ENCODE data around the gene TMA7B. TPM values are rescaled to one million over a fixed set of nuclear protein-coding genes. Genes with fewer than 3 reads are reported as not detected.
"Not testable (repeated sequence)": the region's sequence is repeated elsewhere in the genome, so short reads cannot be mapped to it uniquely, and the experiment has no call there.

Gene TMA7B
- total RNA-seq, 1 donor from 2014 or later: not detected

DNA sequence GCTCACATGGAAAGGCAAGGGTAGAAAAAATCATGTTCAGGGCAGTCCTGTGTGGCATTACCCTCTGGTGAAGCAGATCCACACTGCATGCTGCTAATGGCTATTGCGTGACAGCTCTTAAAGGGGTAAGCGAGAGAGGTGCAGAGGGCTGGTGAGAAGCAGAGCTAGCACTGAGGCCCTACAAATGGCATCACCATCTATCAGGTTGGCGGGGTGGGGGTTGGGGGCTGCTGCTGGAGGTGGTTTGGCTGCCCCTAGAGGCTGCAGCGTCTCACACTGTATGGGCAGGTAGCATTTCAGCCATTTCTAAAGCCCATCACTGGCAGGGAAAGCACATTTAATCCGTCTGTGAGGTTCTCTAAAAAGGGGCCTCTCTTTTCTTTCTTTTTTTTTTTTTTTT is 16.9 kb upstream of the TMA7B start:
- DNase-seq (ENCODE audit: low read depth): no peak
- no peak overlapping the region for H3K4me3 ChIP-seq (ENCODE audit: low read depth, low read length)
- TF ChIP-seq, protein P1, sequence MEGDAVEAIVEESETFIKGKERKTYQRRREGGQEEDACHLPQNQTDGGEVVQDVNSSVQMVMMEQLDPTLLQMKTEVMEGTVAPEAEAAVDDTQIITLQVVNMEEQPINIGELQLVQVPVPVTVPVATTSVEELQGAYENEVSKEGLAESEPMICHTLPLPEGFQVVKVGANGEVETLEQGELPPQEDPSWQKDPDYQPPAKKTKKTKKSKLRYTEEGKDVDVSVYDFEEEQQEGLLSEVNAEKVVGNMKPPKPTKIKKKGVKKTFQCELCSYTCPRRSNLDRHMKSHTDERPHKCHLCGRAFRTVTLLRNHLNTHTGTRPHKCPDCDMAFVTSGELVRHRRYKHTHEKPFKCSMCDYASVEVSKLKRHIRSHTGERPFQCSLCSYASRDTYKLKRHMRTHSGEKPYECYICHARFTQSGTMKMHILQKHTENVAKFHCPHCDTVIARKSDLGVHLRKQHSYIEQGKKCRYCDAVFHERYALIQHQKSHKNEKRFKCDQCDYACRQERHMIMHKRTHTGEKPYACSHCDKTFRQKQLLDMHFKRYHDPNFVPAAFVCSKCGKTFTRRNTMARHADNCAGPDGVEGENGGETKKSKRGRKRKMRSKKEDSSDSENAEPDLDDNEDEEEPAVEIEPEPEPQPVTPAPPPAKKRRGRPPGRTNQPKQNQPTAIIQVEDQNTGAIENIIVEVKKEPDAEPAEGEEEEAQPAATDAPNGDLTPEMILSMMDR (conservative IDR thresholded peaks at IDR 0.05; ENCODE audit: low read depth, low read length): no peak

DNA sequence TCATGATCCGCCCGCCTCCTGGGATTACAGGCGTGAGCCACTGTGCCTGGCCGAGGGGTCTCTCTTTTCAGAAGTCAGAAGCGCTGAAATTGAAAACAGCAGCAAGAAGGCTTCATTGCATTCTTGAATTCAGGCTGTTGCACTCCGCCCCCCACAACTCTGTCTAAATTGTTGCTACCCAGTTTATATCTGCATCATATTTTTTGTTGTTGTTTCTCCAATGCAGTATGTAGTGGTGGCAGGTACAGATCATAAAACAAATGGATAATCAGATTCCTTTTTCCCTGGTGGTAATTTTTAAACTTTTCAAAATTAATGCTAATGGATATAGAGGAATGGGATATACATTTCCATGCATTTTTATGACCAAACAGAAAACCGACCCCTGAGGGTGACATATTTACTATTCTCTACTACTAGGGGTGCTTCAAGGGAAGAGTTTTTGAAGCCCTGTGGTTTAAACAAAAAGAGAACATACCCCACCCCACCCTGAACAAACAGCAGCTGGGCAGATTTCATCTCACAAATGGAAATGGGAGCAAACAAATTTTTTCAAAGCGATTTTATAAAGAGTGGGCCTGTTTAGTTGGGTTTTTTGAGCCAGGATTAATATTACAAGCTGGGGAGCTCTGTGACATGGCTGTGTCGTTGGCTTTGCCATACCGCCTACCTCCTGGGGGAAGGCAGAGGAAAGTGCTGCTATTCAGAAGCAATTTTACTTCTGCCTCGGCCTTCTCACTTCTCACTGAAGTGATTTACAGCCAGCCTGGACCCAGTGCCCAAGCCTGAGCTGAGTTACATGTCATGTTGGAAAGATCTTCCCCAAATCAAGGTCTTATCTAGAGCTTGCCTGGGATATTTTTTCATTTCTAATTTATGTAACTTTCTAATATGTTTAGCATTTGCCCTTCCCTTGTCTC is 16.0 kb upstream of the TMA7B start:
- no peak for DNase-seq (ENCODE audit: low read depth)
- TF ChIP-seq, protein P1 (conservative IDR thresholded peaks at IDR 0.05; ENCODE audit: low read depth, low read length): no peak
- H3K4me3 ChIP-seq (ENCODE audit: low read depth, low read length): no peak overlapping the region

DNA sequence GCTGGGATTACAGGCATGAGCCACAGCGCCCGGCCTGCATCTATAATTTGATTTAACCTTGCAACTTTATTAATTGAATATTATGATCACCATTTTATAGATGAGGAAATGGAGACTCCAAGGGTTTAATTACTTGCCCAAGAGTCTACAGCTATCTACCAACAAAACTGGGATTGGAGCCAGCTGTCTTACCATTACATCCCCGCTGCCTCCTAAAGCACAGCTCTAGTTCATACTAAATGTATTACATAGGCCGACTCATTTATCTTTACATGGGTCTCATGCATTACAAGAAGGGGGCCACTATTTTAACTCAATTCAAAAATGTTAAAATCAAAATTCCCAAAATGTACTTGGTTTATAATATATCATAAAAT is 14.1 kb upstream of the TMA7B start:
- TF ChIP-seq, protein P1 (conservative IDR thresholded peaks at IDR 0.05; ENCODE audit: low read depth, low read length): no peak
- no peak for DNase-seq (ENCODE audit: low read depth)
- no peak overlapping the region for H3K4me3 ChIP-seq (ENCODE audit: low read depth, low read length)

DNA sequence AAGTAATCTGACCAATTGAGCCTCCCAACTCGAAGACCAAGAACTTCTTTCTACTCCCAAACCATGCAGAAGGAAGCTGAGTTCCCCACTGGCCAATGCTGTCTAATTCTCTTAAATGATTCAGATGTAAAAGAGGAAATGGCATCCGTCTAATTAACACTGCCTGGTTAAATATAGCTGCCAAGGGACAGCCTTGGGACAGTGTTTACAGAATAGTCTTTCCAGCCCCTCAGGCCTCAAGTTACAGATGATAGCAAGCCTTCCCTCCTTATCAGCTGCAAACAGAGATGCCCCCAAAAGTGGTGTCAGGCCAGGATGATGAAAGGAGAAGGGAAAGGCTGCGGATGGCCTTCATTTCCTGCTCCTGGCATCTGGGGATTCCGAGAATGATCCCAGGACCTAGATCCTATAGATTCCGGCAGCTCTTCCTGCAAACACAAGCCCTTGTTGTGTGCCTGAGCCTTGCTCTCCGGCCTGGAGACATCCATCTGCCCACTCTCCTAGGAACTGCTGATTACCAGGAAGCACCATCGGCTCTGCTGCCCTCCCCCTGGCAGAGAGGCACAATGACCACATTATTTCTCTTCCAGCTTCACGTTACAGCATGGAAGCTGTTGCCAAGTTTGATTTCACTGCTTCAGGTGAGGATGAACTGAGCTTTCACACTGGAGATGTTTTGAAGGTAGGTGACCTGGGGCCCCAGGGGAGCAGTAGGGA is 13.5 kb upstream of the TMA7B start:
- DNase-seq (ENCODE audit: low read depth): no peak
- no peak overlapping the region for H3K4me3 ChIP-seq (ENCODE audit: low read depth, low read length)
- TF ChIP-seq, protein P1 (conservative IDR thresholded peaks at IDR 0.05; ENCODE audit: low read depth, low read length): no peak

DNA sequence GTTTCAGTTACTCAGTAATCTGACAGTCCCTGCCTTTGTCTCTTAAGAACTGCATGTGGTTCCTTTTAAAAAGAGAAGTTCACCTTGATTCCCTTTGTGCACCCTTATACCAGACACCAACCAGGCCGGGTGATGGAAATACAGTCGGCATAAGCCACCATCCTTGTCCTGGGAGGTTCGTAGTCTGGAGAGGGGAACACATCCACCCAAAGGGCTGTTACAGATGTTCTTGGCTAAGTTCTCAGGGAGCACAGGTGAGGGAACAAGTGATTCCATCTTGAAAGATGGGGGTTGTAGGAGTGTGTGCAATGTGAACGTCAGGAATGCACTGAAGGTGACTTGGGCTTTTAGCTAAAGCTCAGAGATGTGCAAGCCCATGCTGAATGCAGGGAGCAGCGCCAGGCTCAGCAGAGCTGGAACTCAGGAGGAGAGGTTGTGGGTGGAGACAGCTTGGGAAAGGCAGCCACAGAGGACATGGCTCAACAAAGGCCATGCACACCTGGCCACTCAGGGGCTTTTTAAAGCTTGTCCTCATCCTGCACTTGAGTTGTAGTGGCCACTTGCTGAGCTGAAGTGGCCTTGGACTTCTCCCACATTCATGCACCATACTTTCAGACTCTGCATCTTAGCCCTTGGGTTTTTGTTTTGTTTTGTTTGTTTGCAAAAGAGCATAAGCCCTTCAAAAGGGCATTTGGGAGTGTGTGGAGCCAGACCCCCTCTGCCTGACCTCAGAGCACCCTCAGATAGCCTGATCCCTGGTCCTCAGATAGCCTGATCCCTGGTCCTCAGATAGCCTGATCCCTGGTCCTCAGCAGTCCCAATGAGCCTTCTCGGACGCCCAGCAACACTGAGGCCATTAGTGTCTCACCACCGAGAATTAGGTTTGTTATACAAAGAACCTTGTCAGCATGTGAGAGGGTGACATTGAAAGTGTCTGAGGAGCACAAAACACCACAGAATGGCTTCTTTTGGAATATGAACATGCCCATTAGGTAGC is 12.7 kb upstream of the TMA7B start:
- TF ChIP-seq, protein P1 (conservative IDR thresholded peaks at IDR 0.05; ENCODE audit: low read depth, low read length): no peak
- DNase-seq (ENCODE audit: low read depth): no peak
- H3K4me3 ChIP-seq (ENCODE audit: low read depth, low read length): no peak overlapping the region

DNA sequence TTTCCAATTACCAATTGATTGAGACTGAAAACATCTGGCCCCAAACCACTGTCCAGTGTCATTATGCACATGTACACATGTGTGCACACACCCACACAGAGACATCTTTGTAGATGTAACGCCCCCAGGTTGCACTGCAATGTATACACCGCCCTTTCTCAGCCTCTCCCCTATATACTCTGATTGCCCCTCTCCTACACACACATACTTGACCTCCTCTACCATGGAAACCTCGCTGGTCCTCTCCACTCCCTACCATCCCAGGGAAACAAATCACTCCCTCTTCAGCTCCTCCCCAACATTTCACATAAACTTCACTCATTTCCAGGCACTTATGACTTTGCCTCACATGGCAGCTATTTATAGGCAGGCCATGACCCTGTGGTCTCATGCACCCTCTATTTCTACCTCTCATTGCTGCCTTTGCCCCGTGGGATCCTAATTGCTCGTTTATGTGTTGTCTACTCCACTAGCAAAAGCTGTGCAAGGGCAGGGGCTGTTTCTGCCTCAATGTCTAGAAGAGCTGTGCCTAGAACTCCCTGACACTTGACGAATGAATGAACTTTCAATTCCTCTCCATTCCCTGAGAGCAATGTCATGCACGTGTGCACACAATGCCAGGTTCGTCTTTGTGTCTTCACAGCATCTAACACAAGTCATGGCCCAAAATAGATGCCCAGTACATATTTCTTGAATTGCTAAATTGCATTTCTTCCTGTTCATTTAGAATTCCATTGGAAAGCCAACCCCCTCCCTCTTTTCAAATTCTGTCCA is 10.0 kb upstream of the TMA7B start:
- TF ChIP-seq, protein P1 (conservative IDR thresholded peaks at IDR 0.05; ENCODE audit: low read depth, low read length): no peak
- no peak overlapping the region for H3K4me3 ChIP-seq (ENCODE audit: low read depth, low read length)
- no peak for DNase-seq (ENCODE audit: low read depth)

DNA sequence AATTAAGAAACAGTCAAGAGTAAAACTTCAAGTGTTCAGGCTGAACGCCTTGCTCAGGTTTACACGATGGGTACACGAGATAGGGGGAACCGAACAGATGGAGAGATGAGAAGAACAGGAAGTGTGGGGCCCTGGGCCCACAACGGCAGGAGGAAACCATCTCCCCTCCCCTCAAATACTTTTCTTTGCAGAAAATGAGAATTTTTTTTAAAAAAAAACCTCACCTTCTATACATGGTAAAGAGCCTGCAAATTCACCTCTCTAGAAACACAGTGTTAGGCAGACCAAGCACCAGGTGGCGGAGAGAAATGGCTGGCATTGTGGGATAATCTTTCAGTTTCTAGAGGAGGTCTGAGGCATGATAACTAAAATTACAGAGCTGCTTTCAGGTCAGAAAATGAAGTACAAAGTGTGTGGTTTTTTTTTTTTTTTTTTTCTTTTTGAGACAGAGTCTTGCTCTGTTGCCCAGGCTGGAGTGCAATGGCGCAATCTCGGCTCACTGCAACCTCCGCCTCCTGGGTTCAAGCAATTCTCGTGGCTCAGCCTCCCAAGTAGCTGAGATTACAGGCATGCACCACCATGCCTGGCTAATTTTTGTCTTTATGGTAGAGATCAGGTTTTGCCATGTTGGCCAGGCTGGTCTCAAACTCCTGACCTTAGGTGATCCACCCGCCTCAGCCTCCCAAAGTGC is 8.4 kb upstream of the TMA7B start:
- DNase-seq (ENCODE audit: low read depth); H3K4me3 ChIP-seq (ENCODE audit: low read depth, low read length): not testable (repeated sequence)
